Right lobe of liver (tissue), 4 donors: ENCODE data around the gene CCDC50.

ENCODE experiments used
- CTCF ChIP-seq, 4 donors: fragments of 200-600 bp in 3 of 4; fragments of 450-650 bp in 1 of 4; IDR thresholded peaks; one replicate each; pipeline versions ENCODE4 v1.5.1 to v1.8.0; 2016 to 2022; ENCODE audit warnings: antibody characterized with exemption in 4 of 4, mild to moderate bottlenecking in 2 of 4
- POLR2A ChIP-seq: fragments of 450-650 bp; IDR thresholded peaks from one replicate; pipeline ENCODE4 v1.6.1; 2017; ENCODE audit warnings: antibody characterized with exemption, mild to moderate bottlenecking
- donor health status: DM: no; HTN: no; CAD: no.
- donor health status: DM: no; HTN: no; CAD: no.
- donor health status: DM: no; HTN: yes; CAD: no.

GRCh38 chr3:191343115-191343514 lies 13.9 kb downstream of the CCDC50 start:
- TF ChIP-seq CTCF (IDR thresholded peaks at IDR 0.05) (no peak), POLR2A (no peak)
